ENCODE results near the gene TPK1.

The TPK1 gene

GRCh38 chr7:144665689-144666381, 170.0 kb downstream of the TPK1 start:
- no peaks in the 10 kb centered on the region for H3K4me1 ChIP-seq (ENCODE audit: control insufficient read depth, insufficient read depth, low read length)
- no peaks in the 10 kb centered on the region for H3K36me3 ChIP-seq (ENCODE audit: control insufficient read depth, insufficient read depth, low read length)
- WGBS, 2 experiments = 88 to 100% methylated on average over 1 to 2 of the region's 2 CpGs
- no peaks in the 10 kb centered on the region for H3K27me3 ChIP-seq (ENCODE audit: control insufficient read depth, insufficient read depth, low read length, poor library complexity, severe bottlenecking)
- H3K27ac ChIP-seq (ENCODE audit: insufficient read depth, low read depth, low read length, poor library complexity, severe bottlenecking) = no peak overlapping the region
- no peak overlapping the region for H3K4me3 ChIP-seq (ENCODE audit: insufficient read depth, low read depth, low read length)
- H3K9me3 ChIP-seq (ENCODE audit: control insufficient read depth, low read length) = no peaks in the 10 kb centered on the region

GRCh38 chr7:144659211-144659610, 176.6 kb downstream of the TPK1 start:
- no peaks in the 10 kb centered on the region for H3K27me3 ChIP-seq (ENCODE audit: control insufficient read depth, insufficient read depth, low read length, poor library complexity, severe bottlenecking)
- no peaks in the 10 kb centered on the region for H3K9me3 ChIP-seq (ENCODE audit: control insufficient read depth, low read length)
- no peaks in the 10 kb centered on the region for H3K4me1 ChIP-seq (ENCODE audit: control insufficient read depth, insufficient read depth, low read length)
- H3K4me3 ChIP-seq (ENCODE audit: insufficient read depth, low read depth, low read length) = no peak overlapping the region
- WGBS, 2 experiments = 92 to 94% methylated on average over 9 of the region's 9 CpGs
- H3K36me3 ChIP-seq (ENCODE audit: control insufficient read depth, insufficient read depth, low read length) = no peaks in the 10 kb centered on the region
- no peak overlapping the region for H3K27ac ChIP-seq (ENCODE audit: insufficient read depth, low read depth, low read length, poor library complexity, severe bottlenecking)

- Histone ChIP-seq H3K36me3 (ENCODE audit: control insufficient read depth, insufficient read depth, low read length) (no peaks in the 10 kb centered on the region), H3K9me3 (ENCODE audit: control insufficient read depth, low read length) (no peaks in the 10 kb centered on the region), H3K4me1 (ENCODE audit: control insufficient read depth, insufficient read depth, low read length) (no peaks in the 10 kb centered on the region), H3K4me3 (ENCODE audit: insufficient read depth, low read depth, low read length) (no peak overlapping the region), H3K27ac (ENCODE audit: insufficient read depth, low read depth, low read length, poor library complexity, severe bottlenecking) (no peak overlapping the region), H3K27me3 (ENCODE audit: control insufficient read depth, insufficient read depth, low read length, poor library complexity, severe bottlenecking) (no peaks in the 10 kb centered on the region)
- 84 to 88% methylated on average over 3 to 5 of the region's 6 CpGs for WGBS, 2 experiments
Observed at GRCh38 chr7:144656965-144657517, 178.8 kb downstream of the TPK1 start.

GRCh38 chr7:144653449-144653848, 182.4 kb downstream of the TPK1 start:
- 93 to 94% methylated on average over 5 of the region's 5 CpGs for WGBS, 2 experiments
- Histone ChIP-seq H3K9me3 (ENCODE audit: control insufficient read depth, low read length) (no peaks in the 10 kb centered on the region), H3K4me1 (ENCODE audit: control insufficient read depth, insufficient read depth, low read length) (no peaks in the 10 kb centered on the region), H3K4me3 (ENCODE audit: insufficient read depth, low read depth, low read length) (no peak overlapping the region), H3K27me3 (ENCODE audit: control insufficient read depth, insufficient read depth, low read length, poor library complexity, severe bottlenecking) (no peaks in the 10 kb centered on the region), H3K36me3 (ENCODE audit: control insufficient read depth, insufficient read depth, low read length) (no peaks in the 10 kb centered on the region), H3K27ac (ENCODE audit: insufficient read depth, low read depth, low read length, poor library complexity, severe bottlenecking) (no peak overlapping the region)

- Histone ChIP-seq H3K4me1 (ENCODE audit: control insufficient read depth, insufficient read depth, low read length) (no peaks in the 10 kb centered on the region), H3K9me3 (ENCODE audit: control insufficient read depth, low read length) (no peaks in the 10 kb centered on the region), H3K27me3 (ENCODE audit: control insufficient read depth, insufficient read depth, low read length, poor library complexity, severe bottlenecking) (no peaks in the 10 kb centered on the region), H3K36me3 (ENCODE audit: control insufficient read depth, insufficient read depth, low read length) (no peaks in the 10 kb centered on the region), H3K27ac (ENCODE audit: insufficient read depth, low read depth, low read length, poor library complexity, severe bottlenecking) (no peak overlapping the region), H3K4me3 (ENCODE audit: insufficient read depth, low read depth, low read length) (no peak overlapping the region)
- WGBS, 2 experiments = 96% methylated on average over 24 of the region's 24 CpGs
Observed at GRCh38 chr7:144650439-144650838, 185.4 kb downstream of the TPK1 start.

- no peak overlapping the region for H3K27ac ChIP-seq (ENCODE audit: insufficient read depth, low read depth, low read length, poor library complexity, severe bottlenecking)
- no peaks in the 10 kb centered on the region for H3K9me3 ChIP-seq (ENCODE audit: control insufficient read depth, low read length)
- H3K27me3 ChIP-seq (ENCODE audit: control insufficient read depth, insufficient read depth, low read length, poor library complexity, severe bottlenecking) = no peaks in the 10 kb centered on the region
- no peaks in the 10 kb centered on the region for H3K4me1 ChIP-seq (ENCODE audit: control insufficient read depth, insufficient read depth, low read length)
- WGBS, 2 experiments = 75 to 92% methylated on average over 1 of the region's 2 CpGs
- H3K4me3 ChIP-seq (ENCODE audit: insufficient read depth, low read depth, low read length) = no peak overlapping the region
- H3K36me3 ChIP-seq (ENCODE audit: control insufficient read depth, insufficient read depth, low read length) = no peaks in the 10 kb centered on the region
Observed at GRCh38 chr7:144649120-144649519, 186.7 kb downstream of the TPK1 start.

- Histone ChIP-seq H3K9me3 (ENCODE audit: control insufficient read depth, low read length) (no peaks in the 10 kb centered on the region), H3K4me1 (ENCODE audit: control insufficient read depth, insufficient read depth, low read length) (peaks cover 5% of the 10 kb centered on the region), H3K4me3 (ENCODE audit: insufficient read depth, low read depth, low read length) (no peak overlapping the region), H3K36me3 (ENCODE audit: control insufficient read depth, insufficient read depth, low read length) (no peaks in the 10 kb centered on the region), H3K27me3 (ENCODE audit: control insufficient read depth, insufficient read depth, low read length, poor library complexity, severe bottlenecking) (no peaks in the 10 kb centered on the region), H3K27ac (ENCODE audit: insufficient read depth, low read depth, low read length, poor library complexity, severe bottlenecking) (no peak overlapping the region)
- 43 to 75% methylated on average over 4 of the region's 4 CpGs for WGBS, 2 experiments
Observed at GRCh38 chr7:144641389-144642044, 194.3 kb downstream of the TPK1 start.

GRCh38 chr7:144632724-144633123, 203.1 kb downstream of the TPK1 start:
- Histone ChIP-seq H3K4me3 (ENCODE audit: insufficient read depth, low read depth, low read length) (no peak overlapping the region), H3K27ac (ENCODE audit: insufficient read depth, low read depth, low read length, poor library complexity, severe bottlenecking) (no peak overlapping the region), H3K36me3 (ENCODE audit: control insufficient read depth, insufficient read depth, low read length) (no peaks in the 10 kb centered on the region), H3K27me3 (ENCODE audit: control insufficient read depth, insufficient read depth, low read length, poor library complexity, severe bottlenecking) (no peaks in the 10 kb centered on the region), H3K4me1 (ENCODE audit: control insufficient read depth, insufficient read depth, low read length) (no peaks in the 10 kb centered on the region), H3K9me3 (ENCODE audit: control insufficient read depth, low read length) (no peaks in the 10 kb centered on the region)
- WGBS, 2 experiments = 85 to 91% methylated on average over 2 of the region's 2 CpGs

- H3K9me3 ChIP-seq (ENCODE audit: control insufficient read depth, low read length) = no peaks in the 10 kb centered on the region
- H3K4me1 ChIP-seq (ENCODE audit: control insufficient read depth, insufficient read depth, low read length) = no peaks in the 10 kb centered on the region
- no peaks in the 10 kb centered on the region for H3K27me3 ChIP-seq (ENCODE audit: control insufficient read depth, insufficient read depth, low read length, poor library complexity, severe bottlenecking)
- no peak overlapping the region for H3K4me3 ChIP-seq (ENCODE audit: insufficient read depth, low read depth, low read length)
- H3K36me3 ChIP-seq (ENCODE audit: control insufficient read depth, insufficient read depth, low read length) = no peaks in the 10 kb centered on the region
- H3K27ac ChIP-seq (ENCODE audit: insufficient read depth, low read depth, low read length, poor library complexity, severe bottlenecking) = no peak overlapping the region
Observed at GRCh38 chr7:144629598-144629997, 206.3 kb downstream of the TPK1 start.

- H3K4me1 ChIP-seq (ENCODE audit: control insufficient read depth, insufficient read depth, low read length) = no peaks in the 10 kb centered on the region
- no peaks in the 10 kb centered on the region for H3K27me3 ChIP-seq (ENCODE audit: control insufficient read depth, insufficient read depth, low read length, poor library complexity, severe bottlenecking)
- H3K27ac ChIP-seq (ENCODE audit: insufficient read depth, low read depth, low read length, poor library complexity, severe bottlenecking) = no peak overlapping the region
- no peaks in the 10 kb centered on the region for H3K36me3 ChIP-seq (ENCODE audit: control insufficient read depth, insufficient read depth, low read length)
- H3K9me3 ChIP-seq (ENCODE audit: control insufficient read depth, low read length) = no peaks in the 10 kb centered on the region
- H3K4me3 ChIP-seq (ENCODE audit: insufficient read depth, low read depth, low read length) = no peak overlapping the region
- 83 to 85% methylated on average over 6 of the region's 6 CpGs for WGBS, 2 experiments
Observed at GRCh38 chr7:144629011-144629410, 206.8 kb downstream of the TPK1 start.
